NCI-H146 (cell line): ENCODE measurements around the gene ZNF500.

Source experiments
- DNase-seq: peaks from one replicate; lab custom pipeline; 2025; lab: John Stamatoyannopoulos, UW

Gene ZNF500

DNA sequence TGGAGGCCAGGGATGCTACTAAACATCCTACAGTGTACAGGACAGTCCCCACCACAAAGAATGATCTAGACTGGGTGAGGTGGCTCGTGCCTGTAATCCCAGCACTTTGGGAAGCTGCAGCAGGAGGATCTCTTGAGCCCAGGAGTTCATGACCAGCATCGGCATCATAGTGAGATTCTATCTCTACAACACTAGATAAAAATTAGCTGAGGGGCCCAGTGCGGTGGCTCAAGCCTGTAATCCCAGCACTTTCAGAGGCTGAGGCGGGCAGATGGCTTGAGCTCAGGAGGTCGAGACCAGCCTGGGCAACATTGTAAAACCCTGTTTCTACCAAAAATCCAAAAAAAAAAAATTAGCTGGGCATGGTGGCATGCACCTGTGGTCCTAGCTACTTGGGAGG lies 5.4 kb upstream of the ZNF500 start:
- DNase-seq = no peak

DNA sequence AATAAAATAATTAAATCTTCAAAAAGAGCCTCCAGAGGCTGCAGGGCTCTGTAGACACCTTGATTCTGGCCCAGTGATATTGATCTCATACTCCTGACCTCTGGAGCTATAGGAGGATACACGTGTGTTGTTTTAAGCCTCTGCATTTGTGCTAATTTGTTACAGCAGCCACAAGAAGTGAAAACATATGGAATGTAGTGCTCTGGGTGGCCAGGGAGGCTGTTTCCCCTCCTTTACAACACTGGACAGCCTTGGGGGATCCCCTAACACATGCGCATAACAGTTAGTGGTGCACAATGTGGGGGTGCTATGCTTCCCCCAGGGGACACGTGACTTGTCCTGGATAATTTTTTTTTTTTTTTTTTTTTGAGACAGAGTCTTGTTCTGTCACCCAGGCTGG lies 4.7 kb upstream of the ZNF500 start:
- DNase-seq = no peak

GRCh38 chr16:4769306-4769638 lies 2.3 kb upstream of the ZNF500 start:
- DNase-seq = no peak

- peak; percentile 97 for DNase-seq
These were observed 1.8 kb upstream of the ZNF500 start for GRCh38 chr16:4768549-4769305.

DNA sequence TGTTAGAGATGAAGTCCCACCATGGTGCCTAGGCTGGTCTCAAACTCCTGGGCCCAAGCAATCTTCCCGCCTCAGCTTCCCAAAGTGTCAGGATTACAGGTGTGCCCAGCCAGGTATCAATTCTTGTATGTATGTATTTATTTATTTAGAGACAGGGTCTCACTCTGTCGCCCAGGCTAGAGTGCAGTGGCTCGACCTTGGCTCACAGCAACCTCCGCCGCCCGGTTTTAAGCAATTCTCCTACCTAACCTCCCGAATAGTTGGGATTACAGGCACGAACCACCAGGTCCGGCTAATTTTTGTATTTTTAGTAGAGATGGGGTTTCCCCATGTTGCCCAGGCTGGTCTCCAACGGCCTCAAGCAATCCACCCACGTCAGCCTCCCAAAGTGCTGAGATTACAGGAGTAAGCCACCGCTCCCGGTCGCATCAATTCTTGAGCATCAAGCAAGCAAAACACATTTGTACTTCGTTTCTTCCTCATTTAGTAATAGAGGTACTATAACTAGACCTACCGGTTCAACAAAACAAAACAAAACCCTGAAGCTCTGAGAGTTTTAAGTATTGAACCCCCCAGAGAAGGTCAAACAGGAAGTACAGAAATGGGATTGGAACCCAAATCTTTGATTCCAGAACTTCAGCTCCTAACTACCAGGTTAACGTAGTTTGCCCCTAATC lies 1.0 kb upstream of the ZNF500 start:
- peak; percentile 45 for DNase-seq

DNA sequence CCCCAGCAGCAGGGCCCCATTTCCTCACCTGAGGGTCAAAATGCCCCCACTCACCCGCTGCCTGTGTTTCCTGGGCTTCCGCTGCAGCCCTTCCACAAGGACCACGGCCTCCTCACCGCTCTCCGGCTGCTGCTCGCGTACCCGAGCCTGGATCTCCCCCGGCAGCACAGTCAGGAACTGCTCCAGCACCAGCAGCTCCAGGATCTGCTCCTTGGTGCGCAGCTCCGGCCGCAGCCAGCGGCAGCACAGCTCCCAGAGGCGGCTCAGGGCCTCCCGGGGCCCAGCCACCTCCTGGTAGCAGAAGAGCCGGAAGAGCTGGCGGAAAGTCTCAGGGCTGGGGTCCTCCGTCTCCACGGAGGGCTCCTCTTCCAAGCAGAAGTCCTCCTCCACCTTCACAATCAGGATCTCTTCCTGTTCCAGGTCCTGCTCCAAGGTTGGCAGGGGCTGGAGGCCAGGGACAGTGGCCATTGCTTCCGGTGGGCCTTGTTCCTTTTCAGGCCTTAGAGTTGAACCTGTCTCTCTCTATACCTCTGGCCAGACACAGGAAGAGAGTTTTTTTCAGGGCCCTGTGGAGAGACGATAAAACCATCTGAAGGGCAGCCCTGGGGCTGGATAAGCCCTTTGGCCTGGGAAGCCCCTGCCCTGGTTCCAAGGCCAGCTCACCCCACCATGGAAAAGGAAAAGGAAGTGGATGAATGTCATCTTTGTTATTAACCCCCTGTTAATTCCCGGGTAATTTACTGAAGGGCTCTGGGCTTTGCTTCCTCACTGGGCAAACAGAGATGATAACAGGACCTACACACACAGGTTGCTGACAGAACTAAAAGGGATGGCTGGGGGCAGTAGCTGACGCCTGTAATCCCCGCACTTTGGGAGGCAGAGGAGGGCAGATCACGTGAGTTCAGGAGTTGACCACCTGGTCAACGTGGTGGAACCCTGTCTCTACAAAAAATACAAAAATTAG lies 1.2 kb downstream of the ZNF500 start:
- DNase-seq = peak; percentile 42

- DNase-seq = no peak
These were observed 3.2 kb downstream of the ZNF500 start for GRCh38 chr16:4763791-4764190.

GRCh38 chr16:4762205-4762604 lies 4.8 kb downstream of the ZNF500 start:
- DNase-seq = no peak

DNA sequence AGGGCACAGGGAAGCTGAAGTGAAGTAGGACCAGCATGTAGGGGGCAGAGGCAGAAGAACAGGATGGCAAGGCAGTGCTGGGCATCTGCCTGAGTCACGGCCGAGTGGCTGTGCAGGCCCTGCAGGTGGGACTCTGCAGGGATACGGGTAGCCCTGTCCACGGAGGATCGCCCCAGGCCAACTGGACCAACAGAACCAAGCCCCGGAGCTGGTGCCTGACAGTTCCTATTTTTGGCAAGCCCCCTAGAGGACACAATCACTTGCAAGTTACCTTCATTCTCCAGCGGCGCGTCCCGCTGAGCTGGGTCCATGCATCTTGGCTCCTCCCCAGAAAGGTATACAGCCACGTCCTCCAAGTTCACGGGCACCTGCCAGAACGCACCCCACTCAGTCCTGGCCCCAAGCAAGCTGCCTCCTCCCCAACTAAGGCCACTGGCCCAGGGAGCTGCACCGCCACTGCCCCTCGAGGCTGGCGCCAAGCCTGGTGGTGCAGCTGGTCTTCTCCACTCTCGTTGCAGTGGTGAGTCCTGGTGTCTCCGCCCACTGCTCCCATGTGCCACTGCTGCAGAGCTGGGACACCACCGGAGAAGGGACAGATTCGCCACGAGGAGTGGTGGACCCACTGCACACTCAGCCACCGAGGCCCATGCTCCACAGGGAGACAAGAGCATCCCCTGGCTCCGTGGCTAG lies 6.6 kb downstream of the ZNF500 start:
- no peak for DNase-seq

- no peak for DNase-seq
These were observed 11.3 kb downstream of the ZNF500 start for GRCh38 chr16:4755687-4756086.

DNA sequence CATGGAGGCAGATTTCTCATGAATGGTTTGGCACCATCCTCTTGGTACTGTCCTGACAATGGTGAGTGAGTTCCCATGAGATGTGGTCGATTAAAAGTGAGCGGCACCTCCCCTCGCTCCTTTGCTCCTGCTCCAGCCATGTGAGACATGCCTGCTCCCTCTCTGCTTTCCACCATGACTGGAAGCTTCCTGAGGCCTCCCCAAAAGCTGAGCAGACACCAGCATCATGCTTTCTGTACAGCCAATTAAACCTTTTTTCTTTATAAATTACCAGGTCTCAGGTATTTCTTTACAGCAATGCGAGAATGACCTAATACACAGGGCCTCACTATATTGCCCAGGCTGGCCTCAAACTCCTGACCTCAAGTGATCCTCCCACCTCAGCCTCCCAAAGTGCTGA lies 12.1 kb downstream of the ZNF500 start:
- no peak for DNase-seq

- DNase-seq = no peak
These were observed 13.7 kb downstream of the ZNF500 start for GRCh38 chr16:4753227-4753626.

DNA sequence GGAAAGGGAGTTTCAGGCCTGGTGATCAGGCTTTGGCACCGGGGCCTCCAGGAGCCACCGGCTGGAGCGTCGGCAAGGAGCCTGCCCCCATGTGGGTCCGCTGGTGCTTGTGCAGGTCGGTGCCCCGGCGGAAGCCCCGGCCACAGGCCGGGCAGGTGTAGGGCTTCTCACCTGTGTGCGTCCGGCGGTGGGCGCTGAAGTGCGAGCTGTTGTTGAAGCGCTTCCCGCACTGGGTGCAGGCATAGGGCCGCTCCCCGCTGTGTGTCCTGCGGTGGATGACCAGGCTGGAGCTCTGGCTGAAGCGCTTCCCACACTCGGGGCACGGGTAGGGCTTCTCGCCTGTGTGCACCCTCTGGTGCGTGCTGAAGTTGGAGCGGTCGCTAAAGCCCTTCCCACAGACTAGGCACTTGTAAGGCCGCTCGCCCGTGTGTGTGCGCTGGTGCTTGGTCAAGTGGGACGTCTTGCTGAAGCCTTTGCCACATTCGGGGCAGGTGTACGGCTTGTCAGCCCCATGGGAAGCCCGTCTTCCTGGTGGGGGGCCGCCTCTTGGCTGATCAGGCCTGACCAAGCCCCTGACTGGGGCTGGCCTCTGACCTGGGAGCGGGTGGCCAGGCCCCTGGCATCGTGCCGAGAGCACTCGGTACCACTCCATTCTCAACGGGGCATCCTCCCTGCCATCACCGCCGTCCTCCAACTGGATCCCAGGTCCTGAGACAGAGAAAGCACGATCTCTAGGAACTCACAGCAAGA lies 14.4 kb downstream of the ZNF500 start:
- DNase-seq = no peak

- no peak for DNase-seq
These were observed 16.1 kb downstream of the ZNF500 start for GRCh38 chr16:4750896-4751295.

GRCh38 chr16:4749700-4750257 lies 17.2 kb downstream of the ZNF500 start:
- DNase-seq = no peak

GRCh38 chr16:4748682-4749411 lies 18.1 kb downstream of the ZNF500 start:
- no peak for DNase-seq

DNA sequence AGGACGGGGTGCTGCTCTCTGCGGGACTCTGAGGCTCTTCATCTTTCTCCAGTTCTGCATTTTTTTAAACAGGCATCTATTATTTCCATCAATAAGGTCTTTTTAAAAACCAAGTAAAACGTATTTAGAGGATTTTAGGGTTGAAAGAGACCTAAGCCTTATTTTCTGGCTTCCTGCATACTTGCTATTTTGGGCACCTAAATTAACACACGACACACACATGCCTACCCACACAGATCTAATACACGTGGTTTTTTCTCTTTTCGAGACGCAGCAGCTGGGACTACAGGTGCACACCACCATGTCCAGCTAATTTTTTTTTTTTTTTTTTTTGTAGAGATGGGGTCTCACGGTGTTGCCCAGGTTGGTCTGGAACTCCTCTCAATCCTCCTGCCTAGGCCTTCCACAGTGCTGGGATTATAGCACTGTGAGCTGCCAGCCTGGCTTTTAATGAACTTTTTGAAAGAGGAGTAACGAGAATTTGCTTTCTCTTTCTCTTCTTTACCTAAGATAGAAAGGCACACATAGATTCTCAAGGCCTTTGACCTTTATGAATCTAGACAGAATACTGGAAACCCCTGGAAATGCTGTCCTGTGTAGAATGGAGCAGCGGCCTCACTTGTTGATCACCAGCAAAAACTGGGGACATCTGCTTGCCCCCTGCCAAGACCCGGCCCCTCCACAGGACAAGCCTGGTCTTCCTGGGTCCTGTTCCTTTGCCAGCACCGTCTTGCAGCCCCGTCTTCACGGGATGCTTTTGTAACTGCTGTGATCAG lies 18.9 kb downstream of the ZNF500 start:
- DNase-seq = no peak

GRCh38 chr16:4746991-4747574 lies 19.9 kb downstream of the ZNF500 start:
- no peak for DNase-seq

DNA sequence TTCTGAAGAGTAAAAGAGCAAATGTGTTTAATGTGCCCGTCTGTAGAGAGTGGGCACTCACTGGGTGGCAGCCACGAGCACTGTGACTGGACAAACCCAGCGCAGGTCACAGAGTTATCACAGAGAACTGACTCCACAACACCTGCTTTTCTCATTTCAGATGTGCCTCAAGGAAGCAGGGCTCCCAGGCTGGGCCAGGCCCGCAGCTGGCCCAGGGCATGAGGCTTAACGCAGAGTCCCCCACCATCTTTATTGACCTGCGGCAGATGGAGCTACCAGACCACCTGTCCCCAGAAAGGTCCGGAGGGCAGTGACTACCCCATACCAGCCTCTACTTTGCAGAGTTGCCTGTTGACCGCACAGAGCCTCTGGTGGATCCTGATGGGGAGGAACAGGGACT lies 20.7 kb downstream of the ZNF500 start:
- DNase-seq = no peak
